ENCODE data around the gene LNP1. TPM values are rescaled to one million over a fixed set of nuclear protein-coding genes. Genes with fewer than 3 reads are reported as not detected.
"Not testable (repeated sequence)": the region's sequence is repeated elsewhere in the genome, so short reads cannot be mapped to it uniquely, and the experiment has no call there.

The LNP1 gene
- total RNA-seq, 1 donor from 2014 or later: 1.3 TPM

- Histone ChIP-seq H3K4me3 (no peak overlapping the region), H3K4me1 (no peaks in the 10 kb centered on the region), H3K27me3 (no peaks in the 10 kb centered on the region), H3K36me3 (no peaks in the 10 kb centered on the region), H3K9me3 (peaks cover 0 to 7% of the 10 kb centered on the region in 2 donors), H3K27ac (no peak overlapping the region)
- intact Hi-C loops (cut with DNase I): no loop called here
- TF ChIP-seq CTCF (IDR thresholded peaks at IDR 0.05): no peak
- DNase-seq (ENCODE audit: low spot score in 2 of 2): no peak
Observed at GRCh38 chr3:100436951-100437350, 35.6 kb downstream of the LNP1 start.

GRCh38 chr3:100437721-100438622 is 36.6 kb downstream of the LNP1 start:
- Histone ChIP-seq H3K4me3 (no peak overlapping the region), H3K27me3 (no peaks in the 10 kb centered on the region), H3K4me1 (no peaks in the 10 kb centered on the region), H3K9me3 (peaks cover 0 to 7% of the 10 kb centered on the region in 2 donors), H3K36me3 (no peaks in the 10 kb centered on the region), H3K27ac (no peak overlapping the region)
- no peak for DNase-seq (ENCODE audit: low spot score in 2 of 2)
- TF ChIP-seq CTCF (IDR thresholded peaks at IDR 0.05): no peak
- intact Hi-C loops (cut with DNase I): no loop called here

GRCh38 chr3:100438623-100438974 is 37.3 kb downstream of the LNP1 start:
- no peak for DNase-seq (ENCODE audit: low spot score in 2 of 2)
- H3K36me3 ChIP-seq: no peaks in the 10 kb centered on the region
- no peak for TF ChIP-seq CTCF (IDR thresholded peaks at IDR 0.05)
- no peak overlapping the region for H3K27ac ChIP-seq
- H3K27me3 ChIP-seq: no peaks in the 10 kb centered on the region
- H3K4me3 ChIP-seq: no peak overlapping the region
- peaks cover 0 to 7% of the 10 kb centered on the region in 2 donors for H3K9me3 ChIP-seq
- no peaks in the 10 kb centered on the region for H3K4me1 ChIP-seq
- intact Hi-C loops (cut with DNase I): no loop called here

- no peaks in the 10 kb centered on the region for H3K27me3 ChIP-seq
- H3K4me3 ChIP-seq: no peak overlapping the region
- no peaks in the 10 kb centered on the region for H3K9me3 ChIP-seq
- no peaks in the 10 kb centered on the region for H3K36me3 ChIP-seq
- no peaks in the 10 kb centered on the region for H3K4me1 ChIP-seq
- H3K27ac ChIP-seq: no peak overlapping the region
- TF ChIP-seq CTCF (IDR thresholded peaks at IDR 0.05): no peak
- DNase-seq (ENCODE audit: low spot score in 2 of 2): no peak
- intact Hi-C loops (cut with DNase I): no loop called here
Observed at GRCh38 chr3:100440895-100441294, 39.6 kb downstream of the LNP1 start.

- Histone ChIP-seq H3K4me1 (no peaks in the 10 kb centered on the region), H3K27ac (no peak overlapping the region), H3K4me3 (no peak overlapping the region), H3K9me3 (no peaks in the 10 kb centered on the region), H3K27me3 (no peaks in the 10 kb centered on the region), H3K36me3 (no peaks in the 10 kb centered on the region)
- no peak for TF ChIP-seq CTCF (IDR thresholded peaks at IDR 0.05)
- no peak for DNase-seq (ENCODE audit: low spot score in 2 of 2)
- intact Hi-C loops (cut with DNase I): no loop called here
Observed at GRCh38 chr3:100443690-100444089, 42.4 kb downstream of the LNP1 start.

- intact Hi-C loops (cut with DNase I); H3K9me3 ChIP-seq; H3K36me3 ChIP-seq; H3K27ac ChIP-seq; H3K27me3 ChIP-seq; H3K4me3 ChIP-seq; H3K4me1 ChIP-seq; DNase-seq (ENCODE audit: low spot score in 2 of 2): not testable (repeated sequence)
Observed at GRCh38 chr3:100447067-100447466, 45.7 kb downstream of the LNP1 start.
